NCI-H748 treated with DMSO at 0.1 percent for 48 hours (cell line): ENCODE measurements around the gene SLC25A42.
A peak's percentile ranks its signal among the peaks of the same experiment; 100 is the strongest.
"Not testable (repeated sequence)": the region's sequence is repeated elsewhere in the genome, so short reads cannot be mapped to it uniquely, and the experiment has no call there.

ENCODE experiments used
- DNase-seq: peaks from one replicate; lab custom pipeline; 2025; lab: John Stamatoyannopoulos, UW

The SLC25A42 gene, protein sequence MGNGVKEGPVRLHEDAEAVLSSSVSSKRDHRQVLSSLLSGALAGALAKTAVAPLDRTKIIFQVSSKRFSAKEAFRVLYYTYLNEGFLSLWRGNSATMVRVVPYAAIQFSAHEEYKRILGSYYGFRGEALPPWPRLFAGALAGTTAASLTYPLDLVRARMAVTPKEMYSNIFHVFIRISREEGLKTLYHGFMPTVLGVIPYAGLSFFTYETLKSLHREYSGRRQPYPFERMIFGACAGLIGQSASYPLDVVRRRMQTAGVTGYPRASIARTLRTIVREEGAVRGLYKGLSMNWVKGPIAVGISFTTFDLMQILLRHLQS

DNA sequence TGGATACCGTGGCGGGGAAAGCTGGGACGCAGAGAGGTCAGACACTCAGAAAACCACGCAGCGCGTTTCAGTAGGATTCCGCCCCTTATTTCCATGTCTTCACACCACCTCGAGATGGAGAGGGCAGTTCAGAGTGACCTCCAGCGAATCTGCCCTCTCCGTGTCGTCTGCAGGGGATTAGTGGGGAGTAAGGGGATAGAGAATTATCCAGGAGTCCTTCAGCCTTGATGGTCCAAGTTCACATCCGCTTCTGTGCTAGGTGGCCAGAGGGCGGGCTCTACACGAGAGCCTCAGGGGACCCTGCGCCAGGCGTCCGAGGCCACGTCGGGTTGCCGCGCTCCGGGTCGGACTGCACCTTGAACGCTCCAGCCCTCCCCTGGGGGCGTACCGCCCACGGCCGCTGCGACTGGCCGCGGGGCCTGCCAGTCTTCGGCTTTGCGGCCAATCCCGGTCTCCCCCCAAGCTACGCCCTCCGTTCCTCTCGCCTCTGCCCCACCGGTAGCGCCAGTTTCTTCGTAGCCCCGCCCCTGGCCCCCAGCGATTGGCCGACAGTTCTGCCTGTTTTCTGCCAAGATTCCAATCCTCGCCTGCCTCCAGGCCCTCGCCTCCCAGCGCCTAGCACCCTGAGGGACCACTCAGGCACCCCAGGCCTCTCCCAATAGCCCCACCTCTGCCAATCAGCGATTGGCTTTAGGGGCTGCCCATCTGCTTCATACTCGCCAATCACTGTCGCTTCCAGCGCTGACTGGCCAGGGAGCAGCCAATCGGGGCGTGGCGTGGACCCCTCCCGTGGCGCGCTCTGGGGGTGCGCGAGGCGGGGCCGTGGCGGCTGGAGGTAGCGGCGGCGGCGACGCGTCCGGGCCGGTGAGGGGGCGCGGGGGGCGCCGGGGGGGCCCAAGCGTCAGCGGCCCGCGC is at the start of gene SLC25A42:
SLC25A42 (plus strand) TSS at position 812 of the 915 bp plus-strand sequence. CDS start 32,131 bp downstream, outside the sequence.
- peak; percentile 92 for DNase-seq

DNA sequence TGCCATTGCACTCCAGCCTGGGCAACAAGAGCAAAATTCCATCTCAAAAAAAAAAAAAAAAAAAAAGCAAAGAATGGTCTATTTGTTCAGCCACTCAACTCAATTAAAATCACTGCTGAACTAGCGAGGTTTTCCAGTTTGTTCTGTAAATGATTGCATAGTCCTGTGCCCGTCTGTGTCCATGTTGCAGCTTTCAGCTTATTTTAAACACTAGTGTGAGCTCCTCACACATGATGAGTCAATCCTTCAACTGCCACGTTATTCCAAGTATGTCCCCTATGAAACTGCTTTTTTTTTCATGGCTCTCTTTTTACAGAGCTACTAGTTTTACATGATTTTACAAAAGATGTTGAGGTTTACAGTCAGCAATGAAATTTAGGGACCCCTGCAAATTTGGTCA is 42.7 kb upstream of the SLC25A42 start:
- no peak for DNase-seq

DNA sequence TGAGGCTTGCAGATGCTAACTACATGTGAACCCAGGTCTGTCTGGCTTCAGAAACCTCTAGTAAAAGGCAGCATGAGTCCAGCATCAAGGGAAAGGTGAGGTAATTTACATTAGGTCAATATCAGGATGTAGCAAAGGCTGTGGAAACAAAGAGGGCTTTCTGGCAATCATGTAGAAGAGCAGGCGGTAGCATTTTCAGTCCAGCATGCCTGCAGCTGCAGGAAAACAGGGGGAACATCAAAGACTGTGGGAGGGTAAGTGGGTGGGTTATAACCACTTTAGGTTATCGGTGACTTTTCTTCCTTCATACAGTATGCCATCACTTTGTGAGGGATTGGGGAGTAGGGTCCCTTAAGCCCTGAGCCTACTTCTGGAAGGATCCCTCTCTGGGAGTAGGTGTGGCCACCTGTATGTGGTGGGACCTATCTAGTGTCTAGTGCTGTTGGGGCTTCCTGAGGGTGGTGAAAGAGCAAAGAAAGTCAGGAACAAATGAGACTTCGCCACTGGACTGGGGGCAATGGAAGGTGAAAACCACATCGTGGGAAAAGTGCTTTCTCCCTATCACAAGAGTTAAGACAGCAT is 41.3 kb upstream of the SLC25A42 start:
- DNase-seq, result no peak

DNA sequence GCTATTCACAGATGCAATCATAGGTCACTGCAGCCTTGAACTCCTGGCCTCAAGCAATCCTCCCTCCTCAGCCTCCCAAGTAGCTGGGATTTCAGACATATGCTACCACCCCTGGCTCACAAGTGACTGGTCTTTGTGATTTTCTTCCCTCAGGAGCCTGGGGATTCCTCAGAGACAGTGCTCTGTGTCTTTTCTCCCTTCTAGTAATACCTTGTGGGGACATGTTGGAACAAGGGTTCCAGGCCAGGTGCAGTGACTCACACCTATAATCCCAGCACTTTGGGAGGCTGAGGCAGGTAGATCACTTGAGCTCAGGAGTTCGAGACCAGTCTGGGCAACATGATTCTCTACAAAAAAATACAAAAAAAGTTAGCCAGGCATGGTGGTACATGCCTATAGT is 40.4 kb upstream of the SLC25A42 start:
- not testable (repeated sequence) for DNase-seq

DNA sequence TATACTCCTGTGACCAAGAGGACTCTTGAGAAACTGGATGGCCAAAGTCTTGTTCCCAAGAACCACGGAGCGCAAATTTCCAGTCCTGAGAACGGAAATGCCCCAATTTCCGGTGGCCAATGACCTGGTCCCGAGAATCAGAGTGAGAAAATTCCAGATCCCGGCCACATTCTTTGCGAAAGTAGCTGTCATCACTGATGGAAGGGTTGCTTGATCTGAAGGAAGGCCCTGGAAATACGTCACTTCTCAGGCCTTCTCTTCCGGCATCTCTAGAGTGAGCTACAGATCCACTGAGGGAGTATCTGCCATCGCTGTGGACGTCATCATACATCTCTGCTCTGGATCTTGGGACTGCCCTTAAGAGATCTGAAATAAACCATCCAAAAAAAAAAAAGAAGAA is 37.9 kb upstream of the SLC25A42 start:
- DNase-seq, result no peak

DNA sequence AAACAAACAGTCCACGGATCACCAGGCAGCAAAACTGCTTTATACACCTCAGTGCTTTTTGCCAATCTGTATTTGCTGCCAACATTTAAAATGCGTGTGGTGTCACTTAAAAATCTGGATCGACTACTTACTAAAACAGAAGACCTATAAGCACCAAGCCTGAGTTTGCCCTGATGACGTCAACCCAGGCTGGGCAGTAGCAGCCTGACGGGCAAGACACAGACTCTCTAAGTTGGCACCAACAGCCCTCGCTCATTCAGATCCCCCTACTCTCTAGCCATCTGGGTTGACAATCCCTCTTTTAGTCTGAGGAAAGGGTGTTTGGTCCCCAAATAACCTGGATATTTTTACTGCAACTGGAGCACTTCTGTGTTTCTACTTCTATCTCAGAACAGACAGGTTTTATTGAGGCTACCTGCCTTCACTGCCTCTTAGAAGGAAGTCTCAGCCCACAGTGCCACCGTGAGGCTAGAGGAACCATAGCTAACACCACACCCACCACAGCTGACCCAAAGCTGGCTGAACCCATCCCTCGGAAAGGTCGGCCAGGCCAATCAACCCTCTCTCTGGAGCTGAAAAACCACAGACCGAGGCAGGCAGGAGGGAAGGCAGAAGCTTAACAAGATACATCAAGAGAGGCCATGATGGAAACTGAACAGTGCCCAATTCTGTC is 37.4 kb upstream of the SLC25A42 start:
- DNase-seq, result no peak

DNA sequence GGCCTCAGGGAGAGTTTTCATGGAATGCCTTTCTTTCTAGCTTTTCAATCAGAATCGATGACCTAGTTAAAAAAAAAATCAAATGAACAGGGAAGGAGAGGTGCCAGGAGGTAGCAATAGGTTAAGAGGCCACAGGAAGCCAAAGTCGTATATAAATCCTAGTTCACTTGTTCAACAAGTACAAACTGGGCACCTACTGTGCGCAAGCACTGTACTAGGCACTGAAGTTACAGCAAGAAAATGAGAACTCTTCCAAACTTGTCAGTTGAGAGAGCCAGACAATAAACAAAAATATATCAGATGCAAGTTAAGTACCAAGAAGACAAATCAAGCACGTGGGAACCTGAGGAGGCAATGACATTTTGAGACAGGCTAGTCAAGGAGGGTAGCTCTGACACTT is 36.6 kb upstream of the SLC25A42 start:
- no peak for DNase-seq

DNA sequence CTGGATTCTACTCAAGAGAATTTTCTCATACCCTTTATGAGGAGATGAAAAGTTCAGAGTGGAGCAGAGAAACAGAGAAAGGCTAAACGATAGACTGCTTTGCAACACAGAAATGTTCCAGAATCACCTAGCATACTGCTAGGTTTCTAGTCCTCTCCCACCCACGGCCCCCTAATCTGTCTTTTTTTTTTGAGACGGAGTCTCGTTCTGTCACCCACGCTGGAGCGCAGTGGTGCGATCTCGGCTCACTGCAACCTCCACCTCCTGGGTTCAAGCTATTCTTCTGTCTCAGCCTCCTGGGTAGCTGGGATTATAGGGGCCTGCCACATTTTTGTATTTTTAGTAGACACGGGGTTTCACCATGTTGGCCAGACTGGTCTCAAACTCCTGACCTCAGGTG is 35.3 kb upstream of the SLC25A42 start:
- no peak for DNase-seq

DNA sequence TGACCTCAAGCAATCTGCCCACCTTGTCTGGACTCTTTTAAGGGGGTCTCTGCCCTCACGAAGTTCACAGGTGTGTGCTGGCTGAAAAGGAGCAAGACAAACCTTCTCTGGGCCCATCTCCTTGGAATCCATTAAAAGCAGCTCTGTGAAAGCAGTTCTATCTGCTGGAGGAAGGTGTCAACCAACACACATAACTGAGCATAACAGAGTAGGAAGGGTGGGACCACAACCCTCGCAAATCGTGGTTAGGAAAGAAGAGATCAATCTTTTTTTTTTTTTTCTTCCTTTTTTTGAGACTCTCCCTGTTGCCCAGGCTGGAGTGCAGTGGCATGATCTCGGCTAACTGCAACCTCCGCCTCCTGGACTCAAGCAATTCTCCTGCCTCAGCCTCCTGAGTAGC is 31.9 kb upstream of the SLC25A42 start:
- DNase-seq, result no peak

DNA sequence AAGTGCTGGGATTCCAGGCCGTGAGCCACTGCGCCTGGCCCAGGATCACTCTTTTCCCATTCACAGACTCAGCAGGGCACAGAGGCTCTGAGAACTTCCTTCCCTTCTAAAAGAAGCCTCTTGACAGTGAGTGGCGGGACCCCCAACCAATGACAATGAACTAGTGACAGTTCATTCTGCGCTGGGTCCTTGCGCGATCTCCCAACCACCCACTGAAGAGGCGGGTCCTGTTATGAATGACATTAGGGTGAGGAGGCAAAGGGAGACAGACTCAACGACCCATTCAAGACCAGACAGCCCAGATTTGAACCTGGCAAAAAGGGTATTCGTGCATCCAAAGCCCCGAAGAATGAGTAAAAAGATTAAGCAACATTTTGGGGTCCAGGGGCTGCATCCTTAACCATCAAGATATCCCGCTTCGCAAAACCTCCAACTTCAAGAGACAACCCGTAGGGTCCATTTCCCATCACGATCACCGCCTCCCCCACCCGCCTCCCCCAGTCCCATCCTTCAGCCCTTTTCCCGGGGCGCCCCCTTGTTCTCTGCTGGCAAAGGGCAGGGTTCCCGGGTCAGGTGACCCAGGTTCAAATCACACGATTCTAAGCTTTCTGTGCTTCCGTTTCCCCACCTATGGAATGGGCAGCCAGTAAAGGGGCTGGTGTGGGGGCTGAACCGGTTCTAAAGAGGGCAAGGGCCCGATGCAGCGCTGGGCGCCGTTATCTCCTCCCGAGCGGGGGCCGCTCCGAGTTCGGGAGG is 31.2 kb upstream of the SLC25A42 start:
- peak; percentile 35 for DNase-seq

DNA sequence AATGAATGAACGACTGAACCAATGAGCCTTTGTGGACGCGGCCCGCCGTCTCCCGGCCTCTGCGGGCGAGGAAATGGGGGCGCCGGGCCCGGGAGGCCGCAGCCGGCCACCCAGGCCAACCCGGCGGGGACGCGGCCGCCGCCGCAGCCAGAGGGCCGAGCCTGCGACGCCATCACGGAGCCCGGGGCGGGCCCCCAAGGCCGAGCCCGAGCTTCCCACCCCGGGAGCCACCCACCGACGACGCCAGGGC is 30.7 kb upstream of the SLC25A42 start:
- no peak for DNase-seq

DNA sequence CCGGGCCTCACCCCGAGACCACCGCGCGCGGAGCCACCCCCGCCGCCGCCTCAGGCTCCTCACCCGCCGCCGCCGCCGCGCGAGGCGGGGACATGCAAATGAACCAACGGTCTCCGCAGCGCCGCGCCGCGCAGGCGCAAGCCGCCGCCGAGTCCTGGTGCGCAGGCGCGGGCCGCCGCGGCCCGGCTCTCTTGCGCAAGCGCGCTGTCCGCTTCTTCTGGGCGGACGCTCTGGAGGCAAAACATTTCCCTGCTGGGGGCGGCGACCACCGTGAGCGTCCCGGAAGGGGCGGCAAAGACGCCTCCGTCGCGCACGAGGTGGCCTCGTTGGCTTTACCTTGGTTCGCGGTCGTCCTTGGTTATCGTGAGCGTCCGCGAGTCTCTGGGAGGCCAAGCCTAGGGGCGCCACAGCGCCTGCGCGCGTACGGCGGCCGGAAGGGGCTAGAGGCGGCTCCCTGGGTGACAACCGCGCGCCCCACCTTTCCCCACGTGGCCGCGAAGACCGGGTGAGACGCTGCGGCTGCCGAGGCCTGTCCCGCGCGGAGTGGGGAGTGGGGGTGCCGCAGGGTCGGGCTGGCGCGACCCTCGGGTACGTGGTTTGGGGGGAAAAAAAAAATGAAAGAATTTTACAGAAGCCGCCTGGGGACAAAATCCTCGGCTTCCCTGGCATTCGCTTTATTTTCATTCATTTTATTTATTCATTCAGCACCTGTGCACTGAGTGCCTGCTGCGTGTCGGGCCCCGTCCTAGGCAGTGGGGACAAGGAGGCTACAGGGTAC is 30.2 kb upstream of the SLC25A42 start, which contains the start of the genes ARMC6 and SUGP2:
ARMC6 (plus strand) TSS at position 178 of the 778 bp plus-strand sequence. CDS start 607 bp downstream, outside the sequence.
SUGP2 (minus strand) TSS at position 92 of the 778 bp plus-strand sequence. CDS start 2,446 bp downstream, outside the sequence.
- DNase-seq, result peak; percentile 65

DNA sequence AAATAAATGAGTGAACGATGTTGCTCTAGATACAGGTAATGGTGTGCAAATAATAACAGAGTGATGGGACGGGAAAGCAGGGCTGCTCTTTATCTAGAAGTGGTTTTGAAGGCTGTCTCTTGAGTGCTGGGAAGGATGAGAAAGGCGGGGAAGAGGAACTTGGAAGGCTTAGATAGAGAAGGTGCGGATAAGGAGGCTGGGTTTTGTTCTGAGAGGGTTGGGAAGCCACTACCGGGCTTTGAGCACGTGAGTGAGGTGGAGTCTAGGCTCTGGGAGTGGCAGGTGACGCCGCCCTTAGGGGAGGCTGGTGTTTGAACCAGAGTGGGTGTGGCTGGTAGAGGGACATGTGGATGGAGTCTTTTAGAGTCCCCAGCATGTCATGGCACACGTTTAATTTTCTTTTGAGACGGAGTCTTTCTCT is 29.6 kb upstream of the SLC25A42 start:
- DNase-seq, result peak; percentile 13

DNA sequence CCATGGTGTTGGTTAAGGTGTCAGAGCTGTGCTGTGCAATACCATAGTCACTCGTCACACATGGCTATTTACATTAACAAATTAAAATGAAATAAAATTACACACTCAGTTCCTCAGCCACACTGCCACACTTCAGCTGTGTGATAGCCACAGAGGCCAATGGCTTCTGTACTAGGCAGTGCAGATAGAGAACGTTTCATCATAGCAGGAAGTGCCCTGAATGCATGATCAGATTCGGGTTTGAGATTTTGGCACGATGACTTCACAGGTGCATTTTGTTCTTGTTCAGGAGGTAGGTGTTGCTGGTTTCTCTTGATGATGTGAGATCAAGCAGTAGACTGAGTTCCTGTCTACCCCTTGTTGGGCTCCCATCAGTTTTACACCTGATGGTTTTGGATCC is 23.9 kb upstream of the SLC25A42 start:
- no peak for DNase-seq

DNA sequence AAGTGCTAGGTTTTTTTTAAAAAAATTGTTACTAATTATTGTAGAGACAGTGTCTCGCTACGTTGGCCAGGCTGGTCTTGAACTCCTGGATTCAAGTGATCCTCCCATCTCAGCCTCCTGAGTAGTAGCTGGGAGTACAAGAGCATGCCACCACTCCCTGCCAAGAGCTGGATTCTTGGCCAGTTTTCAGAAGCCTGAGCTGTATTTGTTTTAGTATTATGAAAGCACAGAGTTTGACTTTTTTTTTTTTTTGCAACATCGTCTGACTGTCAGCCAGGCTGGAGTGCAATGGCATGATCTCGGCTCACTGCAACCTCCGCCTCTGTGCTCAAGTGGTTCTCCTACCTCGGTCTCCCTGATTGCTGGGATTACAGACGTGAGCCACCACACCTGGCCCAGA is 23.4 kb upstream of the SLC25A42 start:
- DNase-seq, result no peak

DNA sequence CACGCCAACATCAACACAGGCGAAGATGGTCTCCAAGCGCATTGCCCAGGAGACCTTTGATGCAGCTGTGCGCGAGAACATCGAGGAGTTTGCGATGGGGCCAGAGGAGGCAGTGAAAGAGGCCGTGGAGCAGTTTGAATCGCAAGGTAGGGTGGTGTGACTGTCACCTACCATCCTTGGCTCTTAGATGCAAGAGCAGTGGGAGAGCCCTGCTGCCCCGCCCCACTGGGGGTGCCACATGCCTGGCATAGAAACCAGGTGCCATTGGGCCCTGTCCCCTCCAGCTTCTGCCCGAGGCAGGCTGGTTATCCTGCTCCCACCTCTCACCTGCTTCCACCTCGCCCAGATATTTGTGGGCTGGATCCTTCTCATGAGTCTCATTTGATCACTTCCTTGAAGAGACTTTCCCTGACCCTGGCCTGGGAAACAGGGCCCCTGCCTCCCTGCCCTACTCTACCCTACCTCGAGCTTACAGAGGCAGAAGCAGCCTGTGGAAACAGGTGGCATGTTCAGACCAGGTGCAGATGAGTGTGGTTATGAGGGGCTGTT is 21.0 kb upstream of the SLC25A42 start:
- no peak for DNase-seq

DNA sequence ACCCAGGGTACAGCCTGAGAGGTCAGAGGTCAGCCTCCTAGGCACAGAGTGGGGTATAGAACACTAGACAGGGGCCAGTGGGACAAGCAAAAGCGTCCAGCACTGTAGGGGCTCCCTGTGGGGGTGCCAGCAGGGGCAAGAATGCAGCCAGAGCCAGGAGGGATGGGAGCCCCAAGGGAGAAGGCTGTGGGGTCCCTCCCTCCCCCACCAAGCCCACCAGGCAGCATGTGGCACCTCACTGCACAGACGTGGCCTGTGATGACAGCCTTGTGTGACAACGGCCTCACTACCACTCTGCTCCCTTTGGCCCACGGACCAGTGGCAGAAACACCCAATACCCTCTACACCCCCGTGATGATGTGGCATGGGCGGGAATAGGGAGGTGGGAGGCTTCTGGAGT is 20.3 kb upstream of the SLC25A42 start:
- DNase-seq, result no peak

DNA sequence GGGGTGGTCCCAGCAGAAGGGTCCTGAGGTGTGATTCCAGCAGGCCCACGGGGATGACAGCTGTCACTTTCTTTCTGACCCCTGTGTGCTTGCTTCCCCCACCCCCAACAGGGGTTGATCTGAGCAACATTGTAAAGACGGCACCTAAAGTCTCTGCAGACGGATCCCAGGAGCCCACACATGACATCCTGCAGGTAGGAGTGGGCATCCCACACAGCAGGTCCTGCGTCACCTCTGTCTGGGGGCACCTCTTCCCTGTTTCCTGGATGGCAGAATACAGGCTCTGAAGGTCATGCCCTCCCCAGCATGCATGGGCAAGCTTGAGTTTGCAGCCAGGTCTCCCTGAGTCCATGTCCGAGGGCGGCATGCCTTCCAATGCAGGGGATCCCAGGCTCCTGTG is 19.9 kb upstream of the SLC25A42 start:
- no peak for DNase-seq

DNA sequence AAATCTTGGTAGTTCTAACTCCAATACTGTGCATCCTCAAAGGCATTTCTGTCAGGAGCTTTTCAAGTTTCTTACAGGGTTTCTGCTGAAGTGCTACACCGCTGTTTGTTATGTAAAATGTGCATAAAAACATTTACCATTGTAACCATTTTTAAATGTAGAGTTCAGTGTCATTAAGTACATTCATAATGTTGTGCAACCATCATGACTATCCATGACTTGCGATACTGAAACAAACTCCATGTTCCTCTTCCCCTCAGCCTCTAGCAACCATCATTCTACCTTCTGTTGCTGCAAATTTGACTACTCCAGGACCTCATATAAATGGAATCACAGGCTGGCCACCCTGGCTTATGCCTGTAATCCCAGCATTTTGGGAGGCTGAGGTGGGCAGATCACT is 14.4 kb upstream of the SLC25A42 start:
- no peak for DNase-seq

DNA sequence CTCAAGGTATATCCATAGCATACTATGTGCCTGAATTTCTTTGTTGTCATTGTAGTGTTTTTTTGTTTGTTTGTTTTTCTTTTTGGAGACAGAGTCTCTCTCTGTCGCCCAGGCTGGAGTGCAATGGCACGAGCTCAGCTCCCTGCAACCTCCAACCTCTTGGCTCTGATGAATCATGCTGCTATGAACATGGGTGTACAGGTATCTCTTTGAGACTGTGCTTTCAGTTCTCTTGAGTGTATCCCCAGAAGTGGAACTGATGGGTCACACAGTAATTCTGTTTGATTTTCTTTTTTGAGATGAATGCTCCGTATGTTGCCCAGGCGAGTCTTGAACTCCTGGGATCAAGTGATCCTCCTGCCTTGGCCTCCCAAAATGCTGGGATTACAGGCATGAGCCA is 13.7 kb upstream of the SLC25A42 start:
- no peak for DNase-seq
